Occipital lobe (tissue), 2 donors: Measurements from ENCODE around the gene FUNDC1. TPM values are rescaled to one million over a fixed set of nuclear protein-coding genes. Genes with fewer than 3 reads are reported as not detected.

Experiments
- DNase-seq: peaks from one replicate; lab custom pipeline; 2025; lab: John Stamatoyannopoulos, UW
- total RNA-seq: library from RNA; depleted of rRNA; stranded (reverse); fragments of >200 nt; gene quantifications from one replicate; pipeline ENCODE4 v1.2.3, GENCODE V29; 2014

Gene FUNDC1
- total RNA-seq, 1 donor from 2014 or later: 20.7 TPM

DNA sequence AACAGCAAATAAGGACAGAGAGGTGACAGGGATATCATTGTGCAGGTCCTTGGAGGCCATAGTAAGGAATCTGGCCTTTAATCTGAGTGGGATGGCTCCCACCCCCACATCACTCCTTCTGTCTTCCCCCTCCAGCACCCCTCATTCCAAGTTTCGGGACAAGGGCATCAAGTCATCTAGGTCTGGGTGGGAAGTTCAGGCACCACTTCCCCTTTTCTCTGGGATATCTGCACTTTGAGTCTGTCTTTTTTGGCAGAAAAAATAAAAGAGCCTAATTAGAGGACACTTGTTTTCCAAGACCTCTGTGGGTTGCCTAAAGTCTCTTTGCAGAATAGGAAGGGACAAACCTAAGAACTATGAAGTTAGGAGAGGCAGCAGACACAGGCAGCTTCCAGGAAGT lies 60.1 kb downstream of the FUNDC1 start:
- DNase-seq: no peak

DNA sequence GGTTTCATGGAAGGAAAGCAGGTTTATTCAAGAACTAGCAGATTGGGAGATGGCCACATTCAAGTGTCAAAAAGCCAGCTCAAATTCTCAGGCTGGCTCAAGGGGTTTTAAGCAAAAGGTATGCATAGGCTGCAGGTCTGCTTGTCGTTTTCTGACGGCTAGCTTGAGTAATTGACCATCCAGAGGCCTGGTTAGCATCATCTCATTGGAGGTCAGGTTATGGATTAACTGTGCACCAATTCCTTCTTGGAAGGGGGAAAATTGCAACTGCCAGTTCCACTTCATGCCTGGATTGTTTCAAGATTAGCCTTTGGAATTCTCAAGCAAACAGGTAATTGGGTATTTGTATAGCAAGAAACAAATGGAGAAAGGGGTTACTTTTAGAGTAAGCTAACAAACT lies 62.1 kb downstream of the FUNDC1 start:
- DNase-seq: no peak

DNA sequence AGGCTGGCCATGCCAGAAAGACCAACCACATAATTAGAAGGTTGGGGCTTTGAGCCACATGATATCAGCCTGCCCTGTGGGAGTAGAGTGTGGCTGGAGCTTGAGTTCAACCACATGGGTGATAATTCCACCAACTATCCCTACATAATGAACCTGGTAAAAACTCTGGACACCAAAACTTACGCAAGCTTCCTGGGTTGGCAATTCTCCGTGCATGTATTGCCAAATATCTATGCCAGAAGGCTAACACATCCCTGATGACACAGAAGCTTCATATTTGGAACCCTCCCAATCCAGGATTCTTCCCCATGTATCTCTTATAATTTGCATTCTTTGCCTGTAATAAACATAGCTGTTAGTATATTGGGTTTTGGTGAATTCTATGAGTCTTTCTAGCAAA lies 68.2 kb downstream of the FUNDC1 start:
- no peak for DNase-seq

Other genes starting within 250 kb of the FUNDC1 start
- gene EFHC2, start 199.2 kb downstream of the FUNDC1 start, total RNA-seq: 1.9 TPM